GM20000 (cell line): Measurements from ENCODE around the gene E2F4.

Source experiments
- DNase-seq: peaks from one replicate; pipeline ENCODE4 v3.0.0; 2012; ENCODE audit warnings: low spot score
- TF ChIP-seq, protein P1 (sequence below): IDR thresholded peaks from 2 replicates; pipeline ENCODE4 v1.5.1; 2012; ENCODE audit warnings: mild to moderate bottlenecking, control low read depth; ENCODE audit errors: extremely low read depth, missing control alignments

E2F4 gene

DNA sequence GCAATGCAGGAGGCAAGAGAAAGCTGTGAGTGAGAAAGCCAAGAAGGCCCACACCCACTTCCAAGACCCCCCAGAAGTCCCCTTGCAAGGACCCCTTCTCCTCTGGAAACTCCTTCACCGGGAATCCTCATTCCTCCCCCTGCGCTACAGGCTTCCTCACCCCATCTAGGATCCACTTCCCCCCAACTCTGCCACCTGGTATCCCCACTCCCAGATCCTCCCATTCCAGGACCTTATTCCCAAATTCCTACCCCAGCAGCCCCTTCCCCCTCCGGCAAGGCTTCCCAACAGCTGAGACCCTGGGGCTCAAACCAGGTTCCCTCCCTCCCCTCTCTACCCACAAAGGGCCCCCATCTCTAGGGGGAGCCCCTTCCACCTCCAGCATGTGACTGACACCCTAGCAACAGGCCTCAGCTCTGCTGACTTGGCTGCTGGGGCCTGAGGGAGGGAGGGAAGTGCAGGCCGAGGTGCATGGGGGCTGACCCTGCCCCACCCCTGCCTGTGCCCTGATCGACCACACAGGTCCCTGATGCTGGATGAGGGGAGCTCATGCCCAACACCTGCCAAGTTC lies 25.3 kb upstream of the E2F4 start:
- peak; percentile 60 for DNase-seq
- TF ChIP-seq, protein P1, sequence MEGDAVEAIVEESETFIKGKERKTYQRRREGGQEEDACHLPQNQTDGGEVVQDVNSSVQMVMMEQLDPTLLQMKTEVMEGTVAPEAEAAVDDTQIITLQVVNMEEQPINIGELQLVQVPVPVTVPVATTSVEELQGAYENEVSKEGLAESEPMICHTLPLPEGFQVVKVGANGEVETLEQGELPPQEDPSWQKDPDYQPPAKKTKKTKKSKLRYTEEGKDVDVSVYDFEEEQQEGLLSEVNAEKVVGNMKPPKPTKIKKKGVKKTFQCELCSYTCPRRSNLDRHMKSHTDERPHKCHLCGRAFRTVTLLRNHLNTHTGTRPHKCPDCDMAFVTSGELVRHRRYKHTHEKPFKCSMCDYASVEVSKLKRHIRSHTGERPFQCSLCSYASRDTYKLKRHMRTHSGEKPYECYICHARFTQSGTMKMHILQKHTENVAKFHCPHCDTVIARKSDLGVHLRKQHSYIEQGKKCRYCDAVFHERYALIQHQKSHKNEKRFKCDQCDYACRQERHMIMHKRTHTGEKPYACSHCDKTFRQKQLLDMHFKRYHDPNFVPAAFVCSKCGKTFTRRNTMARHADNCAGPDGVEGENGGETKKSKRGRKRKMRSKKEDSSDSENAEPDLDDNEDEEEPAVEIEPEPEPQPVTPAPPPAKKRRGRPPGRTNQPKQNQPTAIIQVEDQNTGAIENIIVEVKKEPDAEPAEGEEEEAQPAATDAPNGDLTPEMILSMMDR, result no peak

DNA sequence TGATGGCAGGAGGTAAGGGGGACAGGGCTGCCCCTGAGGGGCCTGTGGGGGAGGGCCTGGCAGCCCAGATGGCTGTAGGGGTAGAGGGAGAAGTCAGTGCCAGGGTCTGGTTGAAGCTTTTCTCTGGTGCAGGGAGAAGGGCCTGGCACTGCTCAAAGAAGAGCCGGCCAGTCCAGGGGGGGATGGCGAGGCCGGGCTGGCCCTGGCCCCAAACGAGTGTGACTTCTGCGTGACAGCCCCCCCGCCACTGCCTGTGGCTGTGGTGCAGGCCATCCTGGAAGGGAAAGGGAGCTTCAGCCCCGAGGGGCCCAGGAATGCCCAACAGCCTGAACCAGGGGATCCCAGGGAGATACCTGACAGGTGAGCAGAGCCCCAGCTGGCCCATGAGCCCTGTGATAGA lies 24.4 kb upstream of the E2F4 start:
- DNase-seq, result no peak
- TF ChIP-seq, protein P1, result no peak

DNA sequence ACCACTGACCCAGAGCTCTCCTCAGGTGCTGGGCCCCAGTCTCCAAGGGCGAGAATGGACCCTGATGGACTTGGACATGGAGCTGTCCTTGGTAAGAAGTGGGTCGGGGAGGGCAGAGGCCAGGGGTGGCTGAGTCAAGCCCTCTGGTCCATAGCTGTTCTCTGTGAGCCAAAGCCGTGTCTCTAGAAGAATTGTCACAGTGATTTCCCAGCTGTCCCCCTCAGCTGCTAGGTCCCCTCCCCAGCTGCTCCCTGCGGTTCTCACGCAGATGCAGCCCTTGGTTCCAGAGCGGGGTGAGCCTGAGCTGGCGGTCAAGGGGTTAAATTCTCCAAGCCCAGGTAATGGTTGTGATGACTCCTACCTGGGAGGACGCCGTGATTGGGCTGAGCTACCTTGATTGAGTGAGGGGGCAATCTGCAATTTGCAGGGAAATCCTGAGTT lies 22.9 kb upstream of the E2F4 start:
- TF ChIP-seq, protein P1, result no peak
- DNase-seq, result no peak

DNA sequence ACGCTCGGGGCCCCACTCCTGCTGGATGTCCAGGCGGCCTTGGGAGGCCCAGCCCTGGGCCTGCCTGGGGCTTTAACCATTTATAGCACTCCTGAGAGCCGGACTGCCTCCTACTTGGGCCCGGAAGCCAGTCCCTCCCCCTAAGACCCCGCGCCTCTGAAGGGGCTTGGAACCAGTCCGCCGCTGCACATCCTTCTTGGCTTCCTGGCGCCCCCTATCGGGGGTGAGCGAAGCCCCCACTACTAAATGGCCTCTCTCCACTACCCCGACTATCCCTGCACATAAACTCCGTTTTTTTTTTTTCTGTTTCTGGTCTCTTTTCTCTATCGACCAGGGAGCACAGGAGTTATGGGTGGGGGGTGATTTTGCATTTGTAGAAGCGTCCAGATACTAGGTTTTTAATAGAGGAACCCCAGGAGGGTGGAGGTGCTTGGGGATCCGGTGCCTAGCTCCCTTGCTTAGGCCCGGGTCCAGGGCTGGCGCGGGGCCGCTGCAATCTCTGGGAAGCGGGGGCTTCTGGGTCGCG lies 22.2 kb upstream of the E2F4 start:
- peak; percentile 65 for DNase-seq
- TF ChIP-seq, protein P1, result peak; percentile 69

DNA sequence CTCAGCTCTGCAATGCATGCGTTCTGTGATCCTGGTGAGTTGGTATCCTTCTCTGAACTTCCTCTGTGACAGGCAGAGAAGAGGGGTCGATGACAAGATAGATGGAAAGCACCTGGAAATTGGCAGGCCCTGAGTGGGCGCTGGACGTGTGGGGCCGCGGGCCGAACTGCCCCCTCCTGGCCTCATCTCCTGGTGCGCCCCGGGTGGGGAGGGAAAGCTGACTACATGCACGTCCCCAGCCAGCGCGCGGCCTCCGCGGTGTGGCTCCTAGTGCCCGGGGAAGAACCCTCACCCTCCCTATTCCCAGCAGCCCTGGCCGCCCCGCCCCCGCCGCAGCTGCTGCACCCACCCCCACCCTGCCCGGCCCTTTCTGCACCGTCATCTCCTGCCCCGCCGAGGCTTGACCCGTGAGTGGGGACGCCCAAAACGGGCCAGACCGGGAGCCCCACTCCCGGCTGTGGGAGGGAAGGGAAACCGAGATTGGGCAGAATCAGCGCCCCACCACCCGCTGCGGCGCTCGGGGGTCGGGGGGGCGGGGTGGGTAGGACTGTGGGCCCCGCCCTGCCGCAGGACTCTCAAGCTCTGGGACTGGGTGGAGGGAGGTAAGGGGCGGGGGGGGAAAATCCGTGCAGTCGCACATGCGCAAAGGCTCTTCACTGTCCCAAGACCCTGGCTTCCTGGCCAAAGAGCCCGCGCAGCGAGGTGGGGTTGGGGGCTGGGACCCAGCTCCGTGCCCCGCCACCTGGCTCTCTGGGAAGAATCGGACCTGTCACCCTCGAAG lies 21.6 kb upstream of the E2F4 start, which contains the start of gene NOL3:
Gene NOL3 (plus strand): TSS at position 371 of the 781 bp plus-strand sequence.
- TF ChIP-seq, protein P1, result no peak
- DNase-seq, result peak; percentile 88

DNA sequence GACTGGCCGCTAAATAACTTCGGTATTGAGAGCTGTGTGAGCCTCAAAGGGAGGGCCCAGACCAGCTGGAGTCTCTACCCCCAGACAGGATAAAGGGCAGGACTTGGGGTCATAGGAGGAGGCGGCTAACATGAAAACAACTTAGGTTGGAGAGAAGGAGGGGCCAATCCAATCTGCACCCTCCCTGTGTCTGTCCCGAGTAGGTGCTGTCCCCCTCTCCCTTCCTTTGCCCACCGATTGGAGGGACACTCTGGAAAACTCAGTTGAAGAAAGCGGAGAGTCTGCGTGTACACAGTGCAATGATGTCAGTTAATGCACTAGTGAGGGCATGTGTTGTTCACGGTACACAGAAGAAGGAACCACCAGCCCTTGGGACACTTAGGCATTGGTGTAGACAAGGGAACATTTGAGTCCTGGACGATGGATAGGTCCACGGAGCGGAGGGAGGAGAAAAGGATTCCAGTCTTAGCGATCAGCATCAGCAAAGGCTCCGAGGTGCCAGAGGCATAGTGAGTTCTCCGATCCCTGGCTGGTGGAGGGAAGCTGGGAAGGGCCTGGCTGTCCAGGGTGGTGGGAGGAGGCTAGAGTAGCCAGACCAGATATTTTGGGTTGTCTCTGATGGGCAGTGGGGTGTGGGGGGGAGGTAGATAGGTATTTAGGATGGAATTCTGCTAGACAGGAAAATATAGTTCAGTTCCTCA lies 20.9 kb upstream of the E2F4 start:
- TF ChIP-seq, protein P1, result no peak
- no peak for DNase-seq

DNA sequence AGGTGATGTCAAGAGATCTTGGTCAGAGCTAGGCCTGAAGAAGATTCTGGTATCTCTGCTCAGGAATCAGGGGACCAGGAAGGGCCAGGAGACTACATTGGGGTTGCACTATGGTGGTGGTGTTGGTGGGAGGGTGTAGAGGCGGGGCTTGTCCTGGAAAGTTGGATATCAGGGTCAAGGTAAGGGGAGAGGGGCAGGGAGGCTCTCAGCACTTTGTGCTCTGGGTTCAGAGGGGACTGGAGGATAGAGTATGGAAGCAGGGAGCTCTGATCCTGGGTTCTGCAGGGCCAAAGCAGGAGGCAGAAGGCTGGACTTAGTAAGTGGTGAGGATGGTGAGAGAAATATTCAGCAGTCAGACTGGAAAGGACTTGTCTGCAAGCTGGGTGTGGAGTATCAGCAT lies 18.6 kb upstream of the E2F4 start:
- TF ChIP-seq, protein P1, result no peak

More for the DNA sequence above, 18.6 kb upstream of the E2F4 start:
- DNase-seq, result no peak
